DOHH2 (cell line): ENCODE measurements around the gene ARID4B.

Source experiments
- H3F3A ChIP-seq: fragments of 200-600 bp; sonication (generic), shearing (Covaris generic); 2 replicates; pipeline ENCODE4 v1.6.0; 2016; ENCODE audit warnings: antibody characterized with exemption, mild to moderate bottlenecking; ENCODE audit not compliant: control insufficient read depth, insufficient read depth
- H3K27ac ChIP-seq: fragments of 200-600 bp; sonication (generic); 2 replicates; pipeline ENCODE4 v1.5.1; 2014; ENCODE audit warnings: low read depth, mild to moderate bottlenecking, low read length, moderate library complexity
- H3K27me3 ChIP-seq: fragments of 200-600 bp; sonication (generic); 2 replicates; pipeline ENCODE4 v1.6.1; 2014; ENCODE audit warnings: mild to moderate bottlenecking, low read length, mixed read lengths; ENCODE audit not compliant: control insufficient read depth
- H3K36me3 ChIP-seq: fragments of 200-600 bp; sonication (generic); 2 replicates; pipeline ENCODE4 v1.6.1; 2014; ENCODE audit warnings: mild to moderate bottlenecking, low read length, moderate library complexity, mixed read lengths; ENCODE audit not compliant: control insufficient read depth
- H3K4me1 ChIP-seq: fragments of 200-600 bp; sonication (generic); 2 replicates; pipeline ENCODE4 v1.6.1; 2014; ENCODE audit warnings: mild to moderate bottlenecking, low read length, mixed read lengths; ENCODE audit not compliant: control insufficient read depth
- H3K4me2 ChIP-seq: fragments of 200-600 bp; sonication (generic); 2 replicates; pipeline ENCODE4 v1.6.0; 2014; ENCODE audit warnings: mild to moderate bottlenecking, low read length, moderate library complexity
- H3K4me3 ChIP-seq: fragments of 200-600 bp; sonication (generic); 2 replicates; pipeline ENCODE4 v1.5.1; 2014; ENCODE audit warnings: mild to moderate bottlenecking, low read length, mixed read lengths
- H3K79me2 ChIP-seq: fragments of 200-600 bp; sonication (generic); 2 replicates; pipeline ENCODE4 v1.6.1; 2014; ENCODE audit warnings: mild to moderate bottlenecking, low read length, mixed read lengths; ENCODE audit not compliant: control insufficient read depth
- H3K9me2 ChIP-seq: fragments of 200-600 bp; sonication (generic); replicated peaks from 2 replicates; pipeline ENCODE4 v1.6.1; 2014; ENCODE audit warnings: mild to moderate bottlenecking, low read length, mixed read lengths; ENCODE audit not compliant: control insufficient read depth
- H3K9me3 ChIP-seq: fragments of 200-600 bp; sonication (generic); 2 replicates; pipeline ENCODE4 v1.6.1; 2014; ENCODE audit warnings: antibody characterized with exemption, low read length, mixed read lengths; ENCODE audit not compliant: control insufficient read depth, insufficient read depth
- H4K20me1 ChIP-seq: fragments of 200-600 bp; sonication (generic); 2 replicates; pipeline ENCODE4 v1.6.0; 2014; ENCODE audit warnings: low read depth, mild to moderate bottlenecking, antibody characterized with exemption, low read length, moderate library complexity; ENCODE audit not compliant: control insufficient read depth, insufficient read depth
- CTCF ChIP-seq: fragments of 200-600 bp; sonication (generic); IDR thresholded peaks from one replicate; pipeline ENCODE4 v1.5.1; 2014; ENCODE audit warnings: antibody characterized with exemption, mild to moderate bottlenecking, low read depth, low read length; ENCODE audit not compliant: poor library complexity, severe bottlenecking
- EZH2phosphoT487 ChIP-seq: fragments of 200-600 bp; sonication (generic); IDR thresholded peaks from 2 replicates; pipeline ENCODE4 v1.6.1; 2017; ENCODE audit warnings: borderline replicate concordance, mild to moderate bottlenecking, antibody characterized with exemption, low read length, moderate library complexity, mixed read lengths

Gene ARID4B

GRCh38 chr1:235324296-235324695 lies 3.7 kb downstream of the ARID4B start:
- H3K79me2 ChIP-seq, result peaks cover 91% of the 10 kb centered on the region
- peaks cover 14% of the 10 kb centered on the region for H3F3A ChIP-seq
- H3K36me3 ChIP-seq, result peaks cover 60% of the 10 kb centered on the region
- no peaks in the 10 kb centered on the region for H3K9me3 ChIP-seq
- TF ChIP-seq EZH2phosphoT487, result no peak
- no peak for TF ChIP-seq CTCF
- peaks cover 19% of the 10 kb centered on the region for H4K20me1 ChIP-seq
- H3K4me1 ChIP-seq, result peaks cover 24% of the 10 kb centered on the region
- H3K4me2 ChIP-seq, result peak overlapping the region; percentile 66
- no peaks in the 10 kb centered on the region for H3K27me3 ChIP-seq
- peak overlapping the region; percentile 57 for H3K27ac ChIP-seq
- H3K9me2 ChIP-seq, result no peaks in the 10 kb centered on the region
- peak overlapping the region; percentile 83 for H3K4me3 ChIP-seq

GRCh38 chr1:235320521-235321179 lies 7.3 kb downstream of the ARID4B start:
- Histone ChIP-seq H3K9me2 (no peaks in the 10 kb centered on the region), H4K20me1 (peaks cover 23% of the 10 kb centered on the region), H3K36me3 (peaks cover 48% of the 10 kb centered on the region), H3F3A (peaks cover 5% of the 10 kb centered on the region; the same call in 1 of the 2 replicates), H3K4me2 (no peak overlapping the region), H3K4me3 (no peak overlapping the region), H3K9me3 (no peaks in the 10 kb centered on the region), H3K27ac (no peak overlapping the region), H3K4me1 (peaks cover 18% of the 10 kb centered on the region), H3K27me3 (no peaks in the 10 kb centered on the region), H3K79me2 (peaks cover 100% of the 10 kb centered on the region)
- no peak for TF ChIP-seq CTCF
- no peak for TF ChIP-seq EZH2phosphoT487

GRCh38 chr1:235319255-235319654 lies 8.7 kb downstream of the ARID4B start:
- Histone ChIP-seq H3F3A (no peaks in the 10 kb centered on the region; the same call in 1 of the 2 replicates), H3K27me3 (no peaks in the 10 kb centered on the region), H3K9me2 (no peaks in the 10 kb centered on the region), H4K20me1 (peaks cover 20% of the 10 kb centered on the region), H3K36me3 (peaks cover 36% of the 10 kb centered on the region), H3K27ac (no peak overlapping the region), H3K79me2 (peaks cover 100% of the 10 kb centered on the region), H3K4me1 (peaks cover 4% of the 10 kb centered on the region), H3K4me2 (no peak overlapping the region), H3K9me3 (no peaks in the 10 kb centered on the region), H3K4me3 (no peak overlapping the region)
- TF ChIP-seq EZH2phosphoT487 (no peak), CTCF (no peak)
